GM21360 (cell line): ENCODE measurements around the gene LNX1.
A peak's percentile ranks its signal among the peaks of the same experiment; 100 is the strongest.
"Not testable (repeated sequence)": the region's sequence is repeated elsewhere in the genome, so short reads cannot be mapped to it uniquely, and the experiment has no call there.

Source experiments
- ATAC-seq: cut with Tn5 transposase; IDR thresholded peaks from one replicate; pipeline ENCODE4 v1.9.1; 2021; ENCODE audit warnings: mild to moderate bottlenecking, moderate library complexity; ENCODE audit not compliant: unreplicated experiment

LNX1 gene

DNA sequence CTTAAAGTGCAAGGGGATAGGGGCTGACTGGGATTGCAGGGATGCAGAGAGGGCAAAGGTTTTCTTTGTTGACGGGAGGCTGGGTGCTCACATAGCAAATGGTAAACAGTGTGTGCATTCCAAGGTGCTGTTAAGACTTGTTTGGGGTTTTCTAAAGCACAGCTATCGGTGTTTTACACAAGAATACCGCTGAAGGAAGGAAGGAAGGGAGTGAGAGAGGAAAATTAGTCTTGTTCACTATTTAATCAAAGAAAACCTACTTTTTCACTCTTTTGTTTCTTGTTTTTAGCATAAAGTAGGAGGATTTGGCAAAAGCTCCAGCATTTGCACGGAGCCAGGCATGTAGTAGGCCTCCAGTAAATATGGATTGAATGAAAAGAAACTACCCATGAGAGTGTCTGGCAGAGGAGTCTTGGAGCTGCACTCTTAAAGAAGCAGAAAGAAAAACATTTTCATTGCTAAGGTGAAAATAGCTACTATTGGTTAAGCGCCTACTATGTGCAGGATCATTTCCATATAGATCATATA lies 114.2 kb downstream of the LNX1 start:
- no peak for ATAC-seq

DNA sequence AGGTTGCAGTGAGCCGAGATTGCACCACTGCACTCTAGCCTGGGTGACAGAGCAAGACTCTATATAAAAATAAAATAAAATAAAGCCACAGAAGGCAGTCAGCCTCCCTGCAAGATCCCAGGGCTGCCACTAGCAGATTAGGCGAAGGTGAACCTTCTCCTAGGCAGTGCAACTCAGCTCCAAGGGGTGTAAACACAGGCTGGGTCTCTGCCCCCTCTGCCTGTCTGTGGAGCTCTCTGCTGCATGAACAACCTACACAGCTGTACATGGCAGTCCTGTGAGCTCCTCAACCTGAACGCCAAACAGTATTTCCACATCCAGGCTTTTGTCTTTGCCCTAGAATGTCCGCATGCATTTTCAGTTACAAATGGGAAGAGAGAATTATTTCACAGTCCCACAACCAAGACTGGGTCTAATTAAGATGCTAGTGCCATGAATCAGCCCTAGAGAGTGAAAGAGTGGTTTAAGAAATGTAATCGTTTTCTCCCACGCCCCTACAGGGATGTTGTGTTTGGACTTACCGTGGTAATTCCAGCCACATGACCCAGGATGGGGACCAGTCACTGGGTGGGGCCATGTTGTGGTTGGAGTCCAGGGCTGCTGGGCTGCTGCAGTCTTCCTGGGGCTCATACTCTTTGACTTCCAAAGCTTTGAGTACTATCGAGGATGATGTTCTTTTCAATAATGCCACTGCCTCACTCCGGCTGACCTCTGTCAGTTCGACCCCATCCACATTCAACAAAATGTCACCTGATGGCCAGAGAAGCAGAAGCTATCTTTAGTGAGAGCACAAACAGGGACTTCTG lies 114.9 kb downstream of the LNX1 start:
- ATAC-seq: no peak

DNA sequence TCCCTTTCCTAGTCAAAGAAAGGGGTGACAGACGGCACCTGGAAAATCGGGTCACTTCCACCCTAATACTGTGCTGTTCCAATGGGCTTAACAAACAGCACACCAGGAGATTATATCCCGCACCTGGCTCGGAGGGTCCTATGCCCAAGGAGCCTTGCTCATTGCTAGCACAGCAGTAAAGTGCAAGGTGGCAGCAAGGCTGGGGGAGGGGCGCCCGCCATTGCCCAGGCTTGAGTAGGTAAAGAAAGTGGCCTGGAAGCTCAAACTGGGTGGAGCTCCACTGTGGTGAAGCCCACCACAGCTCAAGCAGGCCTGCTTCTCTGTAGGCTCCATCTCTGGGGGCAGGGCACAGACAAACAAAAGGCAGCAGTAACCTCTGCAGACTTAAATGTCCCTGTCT lies 124.7 kb downstream of the LNX1 start:
- not testable (repeated sequence) for ATAC-seq

DNA sequence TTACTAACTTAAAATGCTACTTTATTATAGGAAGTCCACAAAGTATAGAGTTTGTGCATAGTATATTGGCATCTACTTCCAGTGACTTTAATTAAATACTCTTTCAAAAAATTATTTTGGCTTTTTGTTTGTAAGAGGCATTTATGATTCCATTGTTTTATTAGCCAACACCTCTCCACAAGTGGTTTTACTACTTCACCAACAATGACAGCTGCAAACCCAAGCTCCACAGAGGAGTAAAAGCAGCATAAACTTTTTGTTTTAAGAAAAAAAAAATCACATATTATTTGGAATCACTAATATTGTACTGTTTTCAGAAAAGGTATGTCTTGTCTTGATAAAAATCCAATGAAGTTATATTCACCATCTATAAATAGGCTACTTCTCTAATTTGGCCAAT lies 125.4 kb downstream of the LNX1 start:
- no peak for ATAC-seq

DNA sequence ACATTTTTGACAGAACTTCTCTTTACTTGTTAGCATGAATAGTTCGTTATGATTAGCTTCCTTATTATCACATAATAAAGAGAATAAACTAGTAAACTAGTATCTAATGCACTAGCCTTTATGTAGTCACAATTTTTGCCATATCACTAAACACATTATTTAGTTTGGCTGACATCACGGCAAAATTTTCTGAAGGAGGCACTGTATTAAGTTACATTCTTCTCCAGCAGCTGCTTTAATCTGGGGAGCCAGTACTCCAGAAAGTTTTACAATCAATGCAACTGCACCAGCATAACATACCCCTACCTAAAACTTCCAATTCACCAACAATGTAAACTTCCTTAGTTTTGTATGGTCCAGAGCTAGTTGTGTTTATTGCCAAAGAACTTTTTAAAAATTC lies 126.0 kb downstream of the LNX1 start:
- no peak for ATAC-seq

DNA sequence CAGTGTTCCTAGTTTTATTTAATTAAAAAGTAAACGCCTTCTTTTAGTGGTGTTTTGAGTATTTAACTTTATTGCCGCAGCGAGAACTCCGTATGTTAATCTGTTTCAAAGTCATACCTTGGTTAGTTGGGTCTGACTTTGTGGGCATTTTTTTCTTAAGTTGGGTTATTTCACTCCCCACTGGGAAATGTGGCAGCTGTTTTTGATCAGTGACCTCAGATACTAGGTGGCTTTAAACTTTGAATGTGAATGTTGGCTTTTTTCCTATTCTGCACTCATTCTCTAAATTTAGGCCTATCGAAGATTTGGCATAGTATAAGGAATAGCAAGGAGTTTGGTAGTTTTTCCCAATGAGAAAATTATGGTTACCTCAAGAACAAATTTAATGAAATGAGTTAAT lies 127.9 kb downstream of the LNX1 start:
- no peak for ATAC-seq

DNA sequence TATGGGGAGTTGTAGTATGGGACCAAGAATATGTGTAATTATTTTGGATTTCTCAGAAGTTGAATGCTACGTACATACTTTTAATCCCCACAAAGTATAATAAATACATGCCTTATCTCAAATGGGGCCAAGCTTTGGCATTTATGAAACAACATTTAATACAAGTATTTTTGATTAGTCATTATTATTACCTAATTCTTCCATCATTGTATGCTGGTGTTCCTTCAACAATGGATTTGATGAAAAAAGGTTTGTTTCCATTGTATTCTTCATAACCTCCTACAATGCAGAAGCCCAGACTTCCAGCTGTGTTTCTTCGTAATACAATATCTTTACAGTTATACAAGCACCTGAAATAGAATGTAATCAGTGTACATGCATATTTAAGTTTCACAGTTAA lies 130.0 kb downstream of the LNX1 start:
- no peak for ATAC-seq

DNA sequence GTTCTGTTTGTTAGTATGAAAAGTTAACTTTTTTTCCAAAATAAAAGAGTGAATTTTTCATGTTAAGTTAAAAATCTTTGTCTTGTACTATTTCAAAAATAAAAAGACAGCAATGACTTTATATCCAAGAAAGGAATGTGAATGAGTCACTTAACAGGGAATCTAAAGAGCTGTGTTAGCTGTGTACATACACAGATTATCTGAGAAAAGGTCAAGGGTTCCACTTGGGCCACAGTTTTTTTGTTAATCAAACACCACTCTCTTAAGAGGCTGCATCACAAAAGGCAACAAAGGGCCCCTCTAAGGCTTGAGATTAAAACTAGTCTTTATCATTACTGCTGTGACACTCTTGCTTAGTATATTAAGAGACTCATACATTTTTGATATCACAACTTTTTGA lies 131.7 kb downstream of the LNX1 start:
- ATAC-seq: no peak

DNA sequence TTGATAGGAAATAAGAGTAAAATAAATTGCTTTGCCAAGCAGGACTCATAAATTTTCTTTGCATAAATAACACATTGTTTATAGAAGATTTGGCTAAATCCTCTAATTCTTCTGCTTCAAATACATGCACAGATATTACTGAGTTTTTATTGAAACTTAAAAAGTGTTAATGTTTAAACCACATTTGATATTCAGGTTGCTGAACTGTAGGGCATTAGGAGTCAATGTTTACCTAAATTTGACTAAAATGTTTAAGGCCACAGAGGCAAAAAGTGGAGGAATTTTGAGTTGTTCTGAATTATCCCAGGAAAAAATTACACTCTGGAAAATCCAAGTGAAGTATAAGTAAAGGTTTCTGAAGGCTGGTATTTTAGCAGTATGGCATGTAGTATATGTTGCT lies 135.1 kb downstream of the LNX1 start:
- no peak for ATAC-seq

DNA sequence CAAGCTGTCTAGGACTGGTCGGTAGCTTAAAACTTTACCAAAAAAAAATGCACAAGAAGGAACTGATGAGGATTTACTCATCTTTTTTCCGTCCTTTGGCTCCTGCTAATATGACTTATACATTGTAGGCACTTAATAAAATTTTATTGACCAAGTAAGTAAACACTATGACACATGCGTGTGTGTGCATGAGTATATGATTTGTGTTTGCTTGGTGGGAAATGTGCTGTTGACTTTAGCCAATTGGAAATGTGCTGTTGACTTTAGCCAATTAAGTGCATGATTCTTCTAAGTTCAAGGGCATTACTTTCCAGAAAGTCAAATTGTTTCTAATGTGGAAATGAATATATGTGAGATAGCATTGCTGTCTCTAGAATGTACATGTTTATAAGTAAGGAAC lies 135.5 kb downstream of the LNX1 start:
- no peak for ATAC-seq

DNA sequence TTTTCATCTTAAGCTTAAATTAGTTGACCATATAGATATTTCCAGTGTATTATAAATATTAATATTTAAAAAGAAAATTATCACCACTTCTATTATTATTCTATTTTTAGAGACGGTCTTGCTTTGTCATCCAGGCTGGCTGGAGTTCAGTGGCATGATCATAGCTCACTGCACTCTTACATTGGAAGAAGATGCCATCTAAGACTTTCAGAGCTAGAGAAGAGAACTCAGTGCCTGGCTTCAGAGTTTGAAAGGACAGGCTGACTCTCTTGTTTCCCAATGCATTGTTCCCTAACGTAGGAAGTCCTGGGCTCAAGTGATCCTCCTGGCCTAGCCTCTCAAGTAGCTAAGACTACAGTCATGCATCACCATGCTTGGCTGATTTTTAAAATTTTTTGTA lies 137.9 kb downstream of the LNX1 start:
- ATAC-seq: no peak

DNA sequence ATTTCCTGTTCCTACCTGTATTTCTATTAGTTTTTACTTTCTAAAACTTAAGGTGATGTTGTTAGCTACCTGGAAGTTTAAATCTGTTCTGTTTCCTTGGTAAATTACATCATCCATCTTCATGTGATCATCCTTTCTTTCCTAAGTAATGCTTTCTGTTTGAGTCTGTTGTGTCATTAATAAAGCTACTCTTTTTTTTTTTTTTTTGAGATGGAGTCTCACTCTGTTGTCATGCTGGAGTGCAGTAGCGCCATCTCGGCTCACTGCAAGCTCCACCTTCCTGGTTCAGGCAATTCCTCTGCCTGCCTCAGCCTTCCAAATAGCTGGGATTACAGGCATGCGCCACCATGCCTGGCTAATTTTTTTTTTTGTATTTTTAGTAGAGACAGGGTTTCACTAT lies 140.5 kb downstream of the LNX1 start:
- ATAC-seq: no peak

DNA sequence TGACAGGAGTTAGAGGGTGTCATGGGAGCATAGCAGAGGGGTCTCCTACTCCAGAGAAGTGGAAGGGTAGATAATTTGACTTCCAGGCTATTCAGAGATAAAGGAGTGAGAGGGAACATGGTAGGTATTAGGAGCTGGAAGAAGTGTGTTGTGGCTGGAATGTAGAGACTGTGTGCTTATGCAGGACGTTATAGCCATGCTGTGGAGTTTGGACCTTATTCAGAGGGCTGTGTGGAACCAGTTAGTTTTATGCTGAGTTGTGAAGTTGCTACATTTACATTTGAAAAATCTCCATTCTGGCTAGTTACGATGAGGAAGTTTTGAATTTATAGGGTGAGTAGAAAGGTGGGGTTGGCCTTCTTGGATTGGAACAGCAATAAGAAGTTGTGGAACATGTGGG lies 146.3 kb downstream of the LNX1 start:
- ATAC-seq: no peak

DNA sequence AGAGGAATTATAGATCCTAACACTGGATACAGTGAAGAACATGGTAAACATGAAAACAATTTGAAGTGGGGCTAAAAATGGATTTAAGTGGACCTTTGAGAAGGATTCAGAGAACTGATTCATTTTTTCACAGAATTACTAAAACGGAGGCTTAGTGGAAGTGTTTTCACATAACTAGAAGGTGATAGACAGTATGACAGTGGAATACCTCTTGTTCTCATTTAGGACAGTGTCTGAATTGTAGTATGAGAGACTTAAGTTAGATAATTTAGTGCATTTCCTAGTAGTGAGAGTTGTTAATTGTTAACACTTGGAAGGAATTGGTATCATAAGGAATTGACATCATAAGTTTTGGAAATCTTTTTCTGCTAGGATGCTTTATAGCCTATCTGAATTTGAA lies 149.7 kb downstream of the LNX1 start:
- no peak for ATAC-seq

DNA sequence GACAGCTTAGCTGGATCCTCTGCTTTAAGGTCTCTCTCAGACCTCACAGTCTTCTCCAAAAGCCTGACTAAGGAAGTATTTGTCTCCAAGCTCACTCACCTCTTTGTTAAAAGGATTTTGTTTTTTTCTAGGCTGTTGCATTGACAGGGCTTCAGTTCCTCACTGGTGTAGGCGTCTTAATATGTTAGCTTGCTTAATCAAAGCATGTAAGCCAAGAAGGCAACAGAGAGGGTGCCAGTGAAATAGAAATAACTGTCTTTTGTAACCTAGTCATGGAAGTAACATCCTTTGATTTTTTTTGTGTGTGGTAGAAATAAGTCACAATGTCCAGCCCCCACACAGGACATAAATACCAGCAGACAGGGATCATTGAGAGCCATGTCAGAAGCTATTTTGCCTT lies 155.0 kb downstream of the LNX1 start:
- no peak for ATAC-seq

DNA sequence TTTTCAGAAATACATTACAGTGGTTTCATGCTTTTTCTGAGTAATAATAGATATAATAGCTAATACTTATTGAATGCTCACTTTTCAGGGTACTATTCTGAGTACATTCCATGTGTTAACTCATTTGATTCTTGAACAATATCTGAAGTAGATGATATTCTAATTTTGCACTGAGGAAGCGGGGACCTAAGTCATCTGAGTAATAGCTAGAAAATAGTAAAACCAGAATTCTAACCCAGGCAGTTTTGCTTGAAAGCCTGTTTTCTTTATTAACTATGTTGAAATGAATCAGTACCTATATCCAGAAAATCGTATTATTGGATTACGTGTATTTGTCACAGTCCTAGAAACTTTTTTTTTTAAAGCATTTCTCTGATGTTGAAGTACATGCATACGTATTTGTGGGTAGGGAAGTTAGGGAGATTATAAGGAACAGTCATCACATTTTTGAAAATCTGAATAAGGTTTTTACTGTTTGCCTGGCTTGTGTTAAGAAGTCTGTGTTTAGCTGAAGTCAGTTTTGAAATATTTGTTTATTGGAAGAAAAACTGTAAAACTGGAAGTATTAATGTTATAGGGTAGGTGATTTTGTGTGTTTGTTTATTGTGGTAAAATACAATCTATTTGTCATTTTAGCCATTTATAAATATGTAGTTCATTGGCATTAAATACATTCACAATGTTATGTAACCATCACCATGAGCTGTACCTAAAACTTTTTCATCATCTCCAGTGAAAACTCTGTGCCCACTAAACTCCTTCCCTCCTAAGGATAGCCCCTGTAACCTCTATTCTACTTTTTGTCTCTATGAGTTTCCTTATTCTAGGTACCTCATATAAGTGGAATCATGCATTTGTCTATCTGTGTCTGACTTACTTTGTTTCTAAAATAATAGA lies 158.5 kb downstream of the LNX1 start:
- ATAC-seq: peak; percentile 72

DNA sequence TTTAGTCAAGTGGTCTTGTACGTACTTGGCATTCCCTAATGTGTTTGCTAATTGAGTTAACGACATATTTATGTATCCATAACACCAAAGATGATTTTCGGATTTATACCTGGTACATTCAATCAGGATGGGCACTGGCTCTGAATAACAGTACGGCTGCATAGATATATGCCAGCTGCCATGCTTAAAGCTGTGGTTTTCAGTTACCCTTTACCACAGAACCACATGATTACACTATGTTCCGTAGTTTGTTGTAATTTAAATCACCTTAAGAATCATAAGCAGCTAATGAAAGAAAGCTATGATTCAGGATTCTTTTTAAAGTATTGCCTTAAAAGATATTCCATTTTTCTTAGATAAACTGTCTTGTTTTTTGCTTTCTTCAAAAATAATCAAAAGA lies 160.2 kb downstream of the LNX1 start:
- ATAC-seq: no peak

DNA sequence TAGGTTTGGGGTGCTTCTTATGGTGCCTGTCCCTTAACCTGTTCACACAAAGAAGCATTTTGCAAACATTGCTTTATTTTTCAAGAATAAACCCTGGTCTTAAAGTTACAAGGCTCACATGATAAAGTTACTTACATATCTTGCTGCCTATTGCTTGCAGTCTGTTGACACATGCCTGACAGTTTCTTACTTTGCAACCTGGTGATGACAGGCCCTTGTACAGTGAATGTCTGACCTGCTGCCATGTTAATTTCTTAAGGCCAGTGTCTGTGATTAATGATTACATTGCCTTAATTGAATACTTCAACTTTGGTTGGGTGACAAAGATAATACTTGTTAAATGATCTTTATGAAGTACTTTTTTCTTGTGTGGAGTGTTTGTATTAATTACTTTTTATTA lies 163.9 kb downstream of the LNX1 start:
- ATAC-seq: no peak

DNA sequence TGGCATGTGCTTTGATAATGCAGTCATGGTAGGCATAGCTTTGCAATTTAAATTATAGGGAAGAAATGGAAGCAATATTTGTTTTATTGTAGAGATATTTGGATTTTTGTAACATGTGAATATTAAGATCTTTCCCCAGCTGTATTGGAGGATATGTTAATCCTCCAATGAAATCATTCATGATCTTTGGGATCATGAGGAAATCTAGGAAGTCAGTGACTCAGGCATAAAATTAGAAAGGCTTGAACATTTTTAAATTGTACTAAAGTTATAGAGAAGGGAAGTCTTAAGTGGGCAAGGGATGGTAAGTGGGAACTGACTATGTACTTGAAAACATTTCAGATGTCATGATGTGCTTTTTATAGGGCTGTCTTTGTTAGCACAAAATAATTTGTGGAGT lies 167.0 kb downstream of the LNX1 start:
- ATAC-seq: no peak

DNA sequence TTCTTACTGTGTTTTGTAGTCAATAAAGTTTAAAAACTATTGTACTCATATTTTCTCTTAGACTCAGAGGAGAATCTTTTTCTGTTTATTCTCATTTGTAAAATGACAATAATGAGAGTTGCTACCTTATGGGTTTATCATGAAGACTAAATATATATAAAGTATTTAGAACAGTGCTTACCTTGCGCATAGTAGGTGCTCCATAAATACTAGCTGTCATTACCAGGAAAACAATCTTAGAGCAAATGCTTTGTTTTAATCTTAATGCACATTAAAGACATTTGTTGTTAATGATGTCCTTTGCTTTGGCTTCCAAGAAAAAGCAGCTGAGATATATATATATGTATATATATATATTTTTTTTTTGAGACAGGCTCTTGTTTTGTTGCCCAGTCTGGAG lies 168.9 kb downstream of the LNX1 start:
- no peak for ATAC-seq

DNA sequence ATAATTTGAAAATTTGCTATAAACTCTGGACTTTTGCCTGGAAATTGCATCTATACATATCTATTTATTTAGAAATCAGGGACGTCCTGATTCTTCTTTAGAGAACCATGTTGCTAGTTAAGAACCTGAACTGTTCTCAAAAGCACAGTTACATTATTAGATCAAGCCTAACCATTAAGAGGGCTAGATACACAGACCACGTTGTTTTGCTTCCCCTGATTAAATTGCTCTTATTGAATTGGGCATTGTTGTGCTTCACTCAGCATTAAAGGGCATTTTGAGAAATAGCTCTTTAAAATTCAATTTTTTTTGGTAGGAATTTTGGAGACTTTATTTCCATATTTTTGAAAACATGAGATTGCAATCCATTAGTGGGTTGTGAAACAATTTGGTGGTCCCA lies 169.5 kb downstream of the LNX1 start:
- ATAC-seq: no peak

DNA sequence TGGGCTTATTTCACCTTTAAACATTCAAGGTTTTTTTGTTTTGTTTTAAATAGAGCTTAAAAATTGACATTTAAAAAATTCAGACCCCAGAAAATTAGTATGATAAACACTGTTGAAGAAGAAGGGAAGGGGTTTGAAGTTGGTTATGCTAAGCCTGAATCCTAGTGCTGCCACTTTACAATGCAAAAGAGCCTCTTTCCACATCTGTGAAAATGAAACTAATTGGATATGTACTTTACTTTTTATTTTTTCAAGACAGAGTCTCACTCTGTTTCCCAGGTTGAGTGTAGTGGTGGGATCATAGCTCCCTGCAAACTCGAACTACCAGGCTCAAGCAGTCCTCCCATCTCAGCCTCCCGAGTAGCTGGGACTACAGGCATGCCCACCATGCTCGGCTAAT lies 172.1 kb downstream of the LNX1 start:
- ATAC-seq: no peak
